Caco-2 (cell line): Measurements from ENCODE around the gene ZNF230. TPM values are rescaled to one million over a fixed set of nuclear protein-coding genes. Genes with fewer than 3 reads are reported as not detected.
A peak's percentile ranks its signal among the peaks of the same experiment; 100 is the strongest.

Experiments used
- Bru-seq: library from RNA; stranded (reverse); fragments of 400-500 nt; gene quantifications from one replicate; lab custom pipeline; 2021; lab: Mats Ljungman, UMichigan
- BruChase-seq, 2 experiments: library from RNA; stranded (reverse); fragments of 400-500 nt; gene quantifications; one replicate each; lab custom pipeline; 2021; lab: Mats Ljungman, UMichigan
- BruUV-seq: library from RNA; stranded (reverse); fragments of 400-500 nt; replicated peaks from 2 replicates; lab custom pipeline; 2021; lab: Mats Ljungman, UMichigan
- CTCF ChIA-PET: fragments of 300-600 bp; sonication (Branson Sonifier 250); formaldehyde crosslinking; loops from one replicate; lab custom pipeline; 2022; ENCODE audit warnings: antibody characterized with exemption; lab: Charles Lee
- POLR2A ChIA-PET: fragments of 300-600 bp; sonication (Branson Sonifier 250); formaldehyde crosslinking; loops from one replicate; lab custom pipeline; 2022; ENCODE audit warnings: antibody characterized with exemption; lab: Charles Lee
- DNase-seq, 2 experiments: peaks; one replicate each; pipeline versions ENCODE4 v3.0.0 to v3.0.0-alpha.2; 2020 to 2022
- H3K27me3 ChIP-seq: replicated peaks from 2 replicates; pipeline ENCODE4 v1.6.0; 2011; ENCODE audit warnings: low read length; ENCODE audit not compliant: control insufficient read depth, insufficient read depth
- H3K36me3 ChIP-seq: 2 replicates; pipeline ENCODE4 v1.5.1; 2011; ENCODE audit warnings: low read length; ENCODE audit not compliant: control insufficient read depth, insufficient read depth
- H3K4me1 ChIP-seq: fragments of 250-450 bp; sonication (Bioruptor Pico); 2 replicates; pipeline ENCODE4 v1.5.1; 2020; ENCODE audit warnings: mild to moderate bottlenecking
- H3K4me3 ChIP-seq: 2 replicates; pipeline ENCODE4 v1.5.1; 2011; ENCODE audit warnings: low read depth, mild to moderate bottlenecking, control low read depth, low read length
- H3K9me3 ChIP-seq: fragments of 250-450 bp; sonication (Bioruptor Pico); 2 replicates; pipeline ENCODE4 v1.5.1; 2020; ENCODE audit warnings: mild to moderate bottlenecking, moderate library complexity
- H3K27ac Mint-ChIP-seq: one replicate; pipeline ENCODE4 v1.8.0; 2022; ENCODE audit warnings: mixed read lengths; ENCODE audit not compliant: unreplicated experiment
- H3K27me3 Mint-ChIP-seq: one replicate; pipeline ENCODE4 v1.8.0; 2022; ENCODE audit warnings: mixed read lengths; ENCODE audit not compliant: insufficient read depth, unreplicated experiment
- H3K36me3 Mint-ChIP-seq: one replicate; pipeline ENCODE4 v1.8.0; 2022; ENCODE audit warnings: mild to moderate bottlenecking, mixed read lengths; ENCODE audit not compliant: insufficient read depth, unreplicated experiment
- H3K4me1 Mint-ChIP-seq: one replicate; pipeline ENCODE4 v1.8.0; 2022; ENCODE audit warnings: low read depth, mixed read lengths; ENCODE audit not compliant: unreplicated experiment
- H3K4me3 Mint-ChIP-seq: one replicate; pipeline ENCODE4 v1.8.0; 2022; ENCODE audit warnings: mild to moderate bottlenecking, moderate library complexity, mixed read lengths; ENCODE audit not compliant: unreplicated experiment
- H3K9me3 Mint-ChIP-seq: one replicate; pipeline ENCODE4 v1.8.0; 2022; ENCODE audit warnings: mixed read lengths; ENCODE audit not compliant: unreplicated experiment
- CTCF ChIP-seq, 2 experiments: fragments of 200-600 bp in 1 of 2; IDR thresholded peaks; 1 replicate in 1 of 2; 2 replicates in 1 of 2; pipeline versions ENCODE4 v1.5.1 to v1.8.0; 2011 to 2022; ENCODE audit warnings: antibody characterized with exemption in 1 of 2, control low read depth in 1 of 2, inconsistent platforms in 1 of 2, low read depth in 1 of 2, low read length in 1 of 2, mild to moderate bottlenecking in 1 of 2, moderate library complexity in 1 of 2; ENCODE audit not compliant: insufficient read depth in 1 of 2, severe bottlenecking in 1 of 2, unreplicated experiment in 1 of 2
- intact Hi-C: fragments of 100-400 bp; cut with micrococcal nuclease; formaldehyde crosslinking; loops from one replicate; pipeline ENCODE4 v1.10.0; 2022; ENCODE audit not compliant: unreplicated experiment
- long read RNA-seq: library from polyadenylated mRNA; stranded (forward); transcript quantifications from one replicate; pipeline ENCODE4 v2.0.0, GENCODE V29; 2022
- total RNA-seq: library from RNA; stranded (reverse); gene quantifications from 2 replicates; pipeline ENCODE4 v1.2.3, GENCODE V29; 2022

ZNF230 gene
- total RNA-seq (5.1 and 5.5 TPM in 2 replicates), Bru-seq, nascent RNA (percentile 64 among the genes with signal in this experiment), BruChase-seq, experiment 1, labeled RNA remaining after a 2-hour chase (percentile 63 among the genes with signal in this experiment), BruChase-seq, experiment 2, labeled RNA remaining after a 6-hour chase (percentile 52 among the genes with signal in this experiment)
- long read RNA-seq, full-length matches to known transcripts, result 7 of 8 reads
- long read RNA-seq, partial matches to known transcripts, result 0 of 8 reads
- long read RNA-seq, other reads (novel, unspliced or antisense), result 1 of 8 reads

GRCh38 chr19:44002566-44003460, at the start of gene ZNF230:
Gene ZNF230 (plus strand): TSS chr19:44002957. CDS start chr19:44007079, 4,122 bp downstream.
- Histone ChIP-seq H3K9me3 (no peaks in the 10 kb centered on the region; the same call in 1 of the 2 replicates), H3K4me1 (no peaks in the 10 kb centered on the region; the same call in 1 of the 2 replicates), H3K4me3 (peak within 1 kb of the TSS; percentile 50), H3K36me3 (no peaks in the 10 kb centered on the region), H3K27me3 (no peaks in the 10 kb centered on the region)
- Mint-ChIP-seq H3K4me3 (peak within 1 kb of the TSS; percentile 89), H3K9me3 (peaks cover 24% of the 10 kb centered on the region), H3K4me1 (peaks cover 15% of the 10 kb centered on the region), H3K27me3 (no peaks in the 10 kb centered on the region), H3K36me3 (peaks cover 16% of the 10 kb centered on the region), H3K27ac (peak within 1 kb of the TSS; percentile 91)
- peak; percentile 93 to 95 for DNase-seq
- intact Hi-C loops, result loop anchor here (1.0 to 2.0 kb wide), 7 partner anchors 19 to 110 kb away; partner anchors contain the start of genes ZNF155, ZNF221, ZNF222 and ZNF225
- ChIA-PET CTCF (interaction anchor here (0.8 kb wide), 1 partner anchor 49 kb away, joined by 3 read pairs; the partner anchor contains the start of gene ZNF223), POLR2A (interaction anchor here (0.6 kb wide), 2 partner anchors 18 to 21 kb away, joined by 3 read pairs; no protein-coding TSS in a partner anchor)
- BruUV-seq, result TSS peak; percentile 79
- no peak for TF ChIP-seq CTCF (IDR thresholded peaks at IDR 0.05; ENCODE audit: insufficient read depth in 1 of 2, low read depth in 1 of 2, low read length in 1 of 2, severe bottlenecking in 1 of 2, unreplicated experiment in 1 of 2)

- no peaks in the 10 kb centered on the region for H3K27me3 ChIP-seq
- H3K9me3 ChIP-seq, result no peaks in the 10 kb centered on the region
- Mint-ChIP-seq H3K27me3 (no peaks in the 10 kb centered on the region), H3K9me3 (peaks cover 20% of the 10 kb centered on the region), H3K4me3 (no peak overlapping the region), H3K36me3 (no peaks in the 10 kb centered on the region), H3K4me1 (no peaks in the 10 kb centered on the region), H3K27ac (no peak overlapping the region)
- CTCF ChIA-PET, result no interaction called here
- BruUV-seq, result no TSS peak
- no peaks in the 10 kb centered on the region; the same call in 1 of the 2 replicates for H3K36me3 ChIP-seq
- peaks cover 4% of the 10 kb centered on the region; the same call in 1 of the 2 replicates for H3K4me1 ChIP-seq
- no peak overlapping the region for H3K4me3 ChIP-seq
- POLR2A ChIA-PET, result no interaction called here
- DNase-seq, result no peak
- TF ChIP-seq CTCF (IDR thresholded peaks at IDR 0.05; ENCODE audit: insufficient read depth in 1 of 2, low read depth in 1 of 2, low read length in 1 of 2, severe bottlenecking in 1 of 2, unreplicated experiment in 1 of 2), result no peak
- intact Hi-C loops, result loop anchor here (10.0 kb wide), 1 partner anchor 98 kb away; the partner anchor contains the start of gene ZNF223
Measured at GRCh38 chr19:43956827-43957226, 45.9 kb upstream of the ZNF230 start.
